ENCODE measurements around the gene AVEN. TPM values are rescaled to one million over a fixed set of nuclear protein-coding genes. Genes with fewer than 3 reads are reported as not detected.

Gene AVEN
- total and polyA plus RNA-seq, 12 donors, result 6.9 to 22.9 (median 13.7) TPM

DNA sequence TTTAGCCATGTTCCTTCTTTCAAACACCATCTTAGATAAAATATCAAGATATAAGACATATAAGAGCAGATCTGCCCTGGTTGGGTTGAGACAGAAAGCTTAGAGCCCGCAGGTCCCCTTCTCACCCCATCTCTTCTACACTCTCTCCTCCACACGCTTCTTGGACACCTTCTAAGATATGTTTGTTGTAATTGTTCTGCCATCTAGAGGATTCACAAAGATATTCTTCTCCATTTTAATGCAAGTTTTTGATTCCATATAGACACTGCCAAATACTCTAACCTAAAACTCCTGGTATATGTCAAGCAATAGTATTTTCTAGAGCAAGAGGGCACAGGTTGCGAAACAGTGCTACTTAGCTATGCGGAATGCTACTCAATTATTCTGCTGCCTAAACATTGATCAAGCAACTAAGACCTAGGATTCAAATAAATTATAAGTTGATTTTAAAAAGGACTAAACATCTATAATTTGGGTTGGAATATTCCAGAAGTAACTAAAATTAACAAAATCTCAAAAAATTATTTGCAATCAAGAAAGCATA, 63.9 kb downstream of the AVEN start:
- Histone ChIP-seq H3K9me3 (replicated peaks in 1 of 3) (no peaks in the 10 kb centered on the region), H3K4me1 (replicated peaks in 1 of 2) (no peaks in the 10 kb centered on the region), H3K27ac (no peak overlapping the region), H3K36me3 (replicated peaks in 1 of 2) (no peaks in the 10 kb centered on the region), H3K27me3 (no peaks in the 10 kb centered on the region), H3K4me3 (no peak overlapping the region)
- DNase-seq, result no peak
- TF ChIP-seq CTCF (IDR thresholded peaks at IDR 0.05) (peak in 1 of 6 experiments; percentile 12), POLR2A (IDR thresholded peaks at IDR 0.05) (no peak)
- intact Hi-C loops (cut with DNase I), result no loop called here
- WGBS, 4 donors, result 79 to 88% (median 86%) methylated on average over 4 of the region's 4 CpGs

DNA sequence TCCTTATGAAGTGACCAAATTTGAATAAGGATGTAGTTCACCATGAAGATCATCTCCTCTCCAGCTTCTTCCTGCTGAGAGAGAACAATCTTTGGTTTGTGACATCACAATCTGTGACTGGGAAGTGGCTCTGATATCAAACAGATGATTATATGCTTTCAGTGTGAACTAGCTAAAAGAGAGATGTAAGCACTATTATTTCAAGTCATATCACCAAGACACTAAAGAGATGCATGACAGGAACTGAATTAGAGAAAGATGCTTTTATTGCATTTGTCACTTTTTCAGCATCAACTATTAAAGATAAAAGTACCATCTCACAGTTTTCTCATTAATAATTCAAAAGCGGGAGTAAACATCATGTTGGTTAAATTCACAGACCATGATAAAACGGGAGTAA, 67.2 kb downstream of the AVEN start:
- Histone ChIP-seq H3K27ac (no peak overlapping the region), H3K4me3 (no peak overlapping the region), H3K4me1 (replicated peaks in 1 of 2) (no peaks in the 10 kb centered on the region), H3K27me3 (no peaks in the 10 kb centered on the region), H3K36me3 (replicated peaks in 1 of 2) (no peaks in the 10 kb centered on the region), H3K9me3 (replicated peaks in 1 of 3) (no peaks in the 10 kb centered on the region)
- no peak for TF ChIP-seq POLR2A (IDR thresholded peaks at IDR 0.05)
- WGBS, 4 donors, result 93 to 96% (median 94%) methylated on average over 2 of the region's 2 CpGs
- intact Hi-C loops (cut with DNase I), result no loop called here
- DNase-seq, result no peak

DNA sequence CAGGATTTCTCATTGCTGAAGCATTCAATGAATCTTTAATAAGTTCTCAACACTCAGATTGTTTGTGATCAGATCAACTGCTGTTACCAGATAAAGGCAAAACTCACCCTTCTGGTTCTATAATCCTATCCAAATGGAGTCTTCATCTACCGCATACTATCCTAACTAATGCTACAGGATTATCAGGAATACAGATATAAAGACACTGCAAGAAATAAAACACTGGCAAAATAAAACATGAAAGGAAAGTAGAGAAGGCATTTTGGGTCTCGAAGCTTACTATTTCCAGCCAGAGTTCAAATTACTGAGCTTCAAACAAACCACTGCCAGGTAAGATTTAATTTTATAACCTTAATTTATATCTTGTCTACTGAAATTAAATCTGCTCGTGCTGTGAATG, 70.2 kb downstream of the AVEN start:
- Histone ChIP-seq H3K27ac (no peak overlapping the region), H3K4me1 (replicated peaks in 1 of 2) (peaks cover 0 to 7% of the 10 kb centered on the region in 2 donors), H3K27me3 (no peaks in the 10 kb centered on the region), H3K4me3 (no peak overlapping the region), H3K9me3 (replicated peaks in 1 of 3) (no peaks in the 10 kb centered on the region), H3K36me3 (replicated peaks in 1 of 2) (no peaks in the 10 kb centered on the region)
- TF ChIP-seq CTCF (IDR thresholded peaks at IDR 0.05) (no peak), POLR2A (IDR thresholded peaks at IDR 0.05) (no peak)
- 81 to 91% (median 86%) methylated on average over 3 of the region's 3 CpGs for WGBS, 4 donors
- no peak for DNase-seq
- intact Hi-C loops (cut with DNase I), result loop anchor here in 1 of 2 donors (5.0 to 10.0 kb wide), 2 partner anchors 204 to 232 kb away; no protein-coding TSS in a partner anchor

DNA sequence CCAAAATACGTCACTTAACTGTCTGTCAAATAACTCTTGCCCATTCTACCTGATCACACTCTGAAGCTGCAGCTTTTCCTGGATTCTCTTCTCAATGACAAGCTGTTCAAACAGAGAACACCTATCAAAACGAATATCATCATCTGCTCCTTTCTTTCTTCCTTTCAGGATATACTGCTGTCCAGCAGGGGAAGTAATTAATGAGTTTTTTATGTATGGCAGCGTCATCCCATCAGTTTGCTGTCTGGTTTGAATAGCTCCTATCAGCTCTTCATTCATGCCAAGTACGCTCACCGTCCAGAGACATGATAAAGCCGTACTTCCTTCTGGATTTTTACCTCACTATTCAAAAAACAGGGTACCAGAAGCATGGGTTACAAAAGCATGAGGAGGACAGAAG, 70.8 kb downstream of the AVEN start, which contains the start of gene CHRM5:
Gene CHRM5, plus strand, starts transcription at position 274 of the 400 bp plus-strand sequence. CDS start 94,221 bp downstream, outside the sequence.
- 72 to 79% (median 75%) methylated on average over 6 of the region's 6 CpGs for WGBS, 4 donors

More for the DNA sequence above, 70.8 kb downstream of the AVEN start, which contains the start of gene CHRM5:
- H3K4me1 ChIP-seq (replicated peaks in 1 of 2), result peaks cover 0 to 7% of the 10 kb centered on the region in 2 donors
- TF ChIP-seq POLR2A (IDR thresholded peaks at IDR 0.05), result no peak
- no peak for TF ChIP-seq CTCF (IDR thresholded peaks at IDR 0.05)
- H3K9me3 ChIP-seq (replicated peaks in 1 of 3), result no peaks in the 10 kb centered on the region
- DNase-seq, result no peak
- no peak within 1 kb of the TSS for H3K4me3 ChIP-seq
- no peaks in the 10 kb centered on the region for H3K36me3 ChIP-seq (replicated peaks in 1 of 2)
- intact Hi-C loops (cut with DNase I), result loop anchor here in 1 of 2 donors (5.0 to 10.0 kb wide), 2 partner anchors 203 to 231 kb away; no protein-coding TSS in a partner anchor
- H3K27me3 ChIP-seq, result no peaks in the 10 kb centered on the region
- H3K27ac ChIP-seq, result no peak within 1 kb of the TSS
